Gastrocnemius medialis (tissue), 4 donors: ENCODE measurements around the gene CHAF1B.

Source experiments
- POLR2A ChIP-seq, 2 donors: fragments of 450-650 bp; IDR thresholded peaks; one replicate each; pipeline ENCODE4 v1.6.1; 2017; ENCODE audit warnings: antibody characterized with exemption in 2 of 2, mild to moderate bottlenecking in 2 of 2, moderate library complexity in 2 of 2
- TF ChIP-seq, protein P1 (sequence below), 5 experiments: fragments of 450-650 bp in 3 of 5; fragments of 200-600 bp in 2 of 5; sonication (generic) in 2 of 5; IDR thresholded peaks in 4 of 5; conservative IDR thresholded peaks in 1 of 5; 1 replicate in 4 of 5; 2 replicates in 1 of 5; pipeline ENCODE4 v1.5.1; 2016 to 2019; ENCODE audit warnings: antibody characterized with exemption in 5 of 5, mild to moderate bottlenecking in 3 of 5, moderate library complexity in 3 of 5

DNA sequence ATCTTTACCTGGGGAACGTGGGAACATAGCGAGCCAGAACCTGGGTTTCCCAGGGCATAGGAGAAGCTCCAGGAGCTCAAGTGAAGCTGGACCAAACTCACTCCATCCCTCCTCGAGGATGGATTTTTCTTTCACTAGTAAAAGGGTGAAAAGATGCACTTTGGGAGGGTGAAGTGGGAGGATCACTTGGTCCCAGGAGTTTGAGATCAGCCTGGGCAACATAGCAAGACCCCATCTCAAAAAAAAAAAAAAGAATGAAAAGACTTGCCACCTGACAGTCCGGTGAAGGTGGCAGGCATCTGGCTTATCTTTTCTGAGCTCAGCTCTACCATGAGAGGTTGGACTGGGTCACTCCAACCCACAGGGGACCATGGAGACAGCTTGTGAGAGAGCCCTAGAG lies 42.3 kb downstream of the CHAF1B start:
- TF ChIP-seq POLR2A (IDR thresholded peaks at IDR 0.05), result no peak
- TF ChIP-seq, protein P1, sequence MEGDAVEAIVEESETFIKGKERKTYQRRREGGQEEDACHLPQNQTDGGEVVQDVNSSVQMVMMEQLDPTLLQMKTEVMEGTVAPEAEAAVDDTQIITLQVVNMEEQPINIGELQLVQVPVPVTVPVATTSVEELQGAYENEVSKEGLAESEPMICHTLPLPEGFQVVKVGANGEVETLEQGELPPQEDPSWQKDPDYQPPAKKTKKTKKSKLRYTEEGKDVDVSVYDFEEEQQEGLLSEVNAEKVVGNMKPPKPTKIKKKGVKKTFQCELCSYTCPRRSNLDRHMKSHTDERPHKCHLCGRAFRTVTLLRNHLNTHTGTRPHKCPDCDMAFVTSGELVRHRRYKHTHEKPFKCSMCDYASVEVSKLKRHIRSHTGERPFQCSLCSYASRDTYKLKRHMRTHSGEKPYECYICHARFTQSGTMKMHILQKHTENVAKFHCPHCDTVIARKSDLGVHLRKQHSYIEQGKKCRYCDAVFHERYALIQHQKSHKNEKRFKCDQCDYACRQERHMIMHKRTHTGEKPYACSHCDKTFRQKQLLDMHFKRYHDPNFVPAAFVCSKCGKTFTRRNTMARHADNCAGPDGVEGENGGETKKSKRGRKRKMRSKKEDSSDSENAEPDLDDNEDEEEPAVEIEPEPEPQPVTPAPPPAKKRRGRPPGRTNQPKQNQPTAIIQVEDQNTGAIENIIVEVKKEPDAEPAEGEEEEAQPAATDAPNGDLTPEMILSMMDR (IDR thresholded peaks at IDR 0.05 in 4 of 5, conservative IDR thresholded peaks at IDR 0.05 in 1 of 5), result no peak
